Hypothalamus (tissue), 51 donors: ENCODE data around the gene IL32.
A peak's percentile ranks its signal among the peaks of the same experiment; 100 is the strongest.

Source experiments
- DNase-seq, 51 donors: peaks; one replicate each; lab custom pipeline; 2025; lab: John Stamatoyannopoulos, UW

IL32 gene

GRCh38 chr16:3087243-3088235, 22.1 kb downstream of the IL32 start:
- DNase-seq = no peak

- no peak for DNase-seq
Measured at GRCh38 chr16:3088450-3088849, 23.0 kb downstream of the IL32 start.

- DNase-seq = no peak
Measured at GRCh38 chr16:3088925-3089716, 23.7 kb downstream of the IL32 start.

GRCh38 chr16:3089717-3090592, 24.5 kb downstream of the IL32 start:
- no peak for DNase-seq

- DNase-seq = no peak
Measured at GRCh38 chr16:3091551-3091950, 26.1 kb downstream of the IL32 start.

- no peak for DNase-seq
Measured at GRCh38 chr16:3092501-3092941, 27.1 kb downstream of the IL32 start.

GRCh38 chr16:3094289-3095027, 29.0 kb downstream of the IL32 start:
- DNase-seq = peak in 1 of 51 donors; percentile 8

GRCh38 chr16:3095869-3096268, 30.4 kb downstream of the IL32 start:
- no peak for DNase-seq

GRCh38 chr16:3096362-3096761, 30.9 kb downstream of the IL32 start:
- DNase-seq = no peak

- DNase-seq = no peak
Measured at GRCh38 chr16:3097266-3097665, 31.8 kb downstream of the IL32 start.

- no peak for DNase-seq
Measured at GRCh38 chr16:3098459-3099394, 33.3 kb downstream of the IL32 start, which contains the start of gene ZSCAN10. ZSCAN10 (minus strand) TSS chr16:3099294; CDS start chr16:3092937, 6,357 bp downstream.

GRCh38 chr16:3099395-3099731, 33.9 kb downstream of the IL32 start:
- no peak for DNase-seq

GRCh38 chr16:3099732-3100499, 34.5 kb downstream of the IL32 start:
- peak in 38 of 51 donors; percentile 5 to 65 (median 30) for DNase-seq

- DNase-seq = peak in 1 of 51 donors; percentile 4
Measured at GRCh38 chr16:3101018-3101840, 35.8 kb downstream of the IL32 start.

GRCh38 chr16:3101841-3102470, 36.5 kb downstream of the IL32 start:
- no peak for DNase-seq

GRCh38 chr16:3106205-3106928, 40.9 kb downstream of the IL32 start:
- DNase-seq = peak; percentile 15 to 94 (median 83)
